CD4-positive, alpha-beta T cell treated with Interleukin-17A for 1 hour (primary cell): Measurements from ENCODE around the gene F8A3.
"Not testable (repeated sequence)": the region's sequence is repeated elsewhere in the genome, so short reads cannot be mapped to it uniquely, and the experiment has no call there.

Experiments
- DNase-seq: peaks from one replicate; pipeline ENCODE4 v3.0.0-alpha.2; 2020

The F8A3 gene

GRCh38 chrX:155458471-155458870, at the start of gene F8A3:
Gene F8A3 (minus strand): TSS chrX:155458620. CDS start chrX:155458600, 20 bp downstream.
- not testable (repeated sequence) for DNase-seq

GRCh38 chrX:155505296-155505695, 46.9 kb upstream of the F8A3 start:
- no peak for DNase-seq

- not testable (repeated sequence) for DNase-seq
Measured at GRCh38 chrX:155495134-155495533, 36.7 kb upstream of the F8A3 start.

GRCh38 chrX:155491421-155491820, 33.0 kb upstream of the F8A3 start:
- DNase-seq, result not testable (repeated sequence)

GRCh38 chrX:155477136-155477535, 18.7 kb upstream of the F8A3 start:
- DNase-seq, result not testable (repeated sequence)

- DNase-seq, result not testable (repeated sequence)
Measured at GRCh38 chrX:155466269-155466938, 8.0 kb upstream of the F8A3 start.

GRCh38 chrX:155460501-155460900, 2.1 kb upstream of the F8A3 start:
- not testable (repeated sequence) for DNase-seq

- DNase-seq, result not testable (repeated sequence)
Measured at GRCh38 chrX:155457761-155458447, 516 bp downstream of the F8A3 start.

- no peak for DNase-seq
Measured at GRCh38 chrX:155441097-155441496, 17.3 kb downstream of the F8A3 start.

- DNase-seq, result no peak
Measured at GRCh38 chrX:155435744-155436112, 22.7 kb downstream of the F8A3 start.

- DNase-seq, result no peak
Measured at GRCh38 chrX:155434906-155435743, 23.3 kb downstream of the F8A3 start.

- DNase-seq, result no peak
Measured at GRCh38 chrX:155417769-155418168, 40.7 kb downstream of the F8A3 start.
